SU-DHL-6 (cell line): ENCODE results near the gene PSMA6.

Source experiments
- H2AFZ ChIP-seq: fragments of 200-600 bp; sonication (generic); 2 replicates; pipeline ENCODE4 v1.6.1; 2014; ENCODE audit warnings: low read depth, mild to moderate bottlenecking, moderate library complexity, mixed read lengths, antibody characterized with exemption, low read length; ENCODE audit not compliant: severe bottlenecking
- H3F3A ChIP-seq: fragments of 200-600 bp; shearing (Covaris generic); 2 replicates; pipeline ENCODE4 v1.6.0; 2016; ENCODE audit warnings: antibody characterized with exemption, mild to moderate bottlenecking; ENCODE audit not compliant: insufficient read depth
- H3K27ac ChIP-seq: fragments of 200-600 bp; sonication (generic); 2 replicates; pipeline ENCODE4 v1.5.1; 2016; ENCODE audit warnings: low read depth, mild to moderate bottlenecking, low read length, moderate library complexity, mixed read lengths
- H3K27me3 ChIP-seq: fragments of 200-600 bp; sonication (generic), shearing (Covaris generic); 2 replicates; pipeline ENCODE4 v1.6.0; 2014; ENCODE audit warnings: mild to moderate bottlenecking, low read length
- H3K36me3 ChIP-seq: fragments of 200-600 bp; sonication (generic); 2 replicates; pipeline ENCODE4 v1.6.1; 2014; ENCODE audit warnings: mild to moderate bottlenecking, low read length, mixed read lengths
- H3K4me2 ChIP-seq: fragments of 300-600, 200-600 bp; shearing (Covaris generic), sonication (generic); 2 replicates; pipeline ENCODE4 v1.6.0; 2014; ENCODE audit warnings: low read length, low read depth, mild to moderate bottlenecking; ENCODE audit not compliant: poor library complexity, severe bottlenecking
- H3K4me3 ChIP-seq: fragments of 200-600 bp; sonication (generic); 2 replicates; pipeline ENCODE4 v1.5.1; 2014; ENCODE audit warnings: antibody characterized with exemption, low read length, mild to moderate bottlenecking, mixed read lengths; ENCODE audit not compliant: insufficient read depth, poor library complexity, severe bottlenecking
- H3K79me2 ChIP-seq: fragments of 200-600 bp; sonication (generic); 2 replicates; pipeline ENCODE4 v1.6.1; 2014; ENCODE audit warnings: mild to moderate bottlenecking, low read length, moderate library complexity; ENCODE audit not compliant: insufficient read depth
- H3K9ac ChIP-seq: fragments of 200-600 bp; sonication (generic); 2 replicates; pipeline ENCODE4 v1.7.0; 2014; ENCODE audit warnings: mild to moderate bottlenecking, low read length
- H3K9me2 ChIP-seq: fragments of 200-600 bp; sonication (generic); replicated peaks from 2 replicates; pipeline ENCODE4 v1.6.1; 2014; ENCODE audit warnings: low read length; ENCODE audit not compliant: insufficient read depth
- H3K9me3 ChIP-seq: fragments of 200-600 bp; sonication (generic); 2 replicates; pipeline ENCODE4 v1.6.1; 2014; ENCODE audit warnings: low read length, mixed read lengths; ENCODE audit not compliant: insufficient read depth
- H4K20me1 ChIP-seq: fragments of 200-600 bp; sonication (generic); 2 replicates; pipeline ENCODE4 v1.6.1; 2014; ENCODE audit warnings: low read depth, mild to moderate bottlenecking, antibody characterized with exemption, low read length, moderate library complexity, mixed read lengths
- EZH2phosphoT487 ChIP-seq: fragments of 200-600 bp; sonication (generic), shearing (Covaris generic); conservative IDR thresholded peaks from 2 replicates; pipeline ENCODE4 v1.6.1; 2018; ENCODE audit warnings: mild to moderate bottlenecking, antibody characterized with exemption, low read length, moderate library complexity, mixed read lengths
- TF ChIP-seq, protein P1 (sequence below): fragments of 200-600 bp; sonication (generic); IDR thresholded peaks from one replicate; pipeline ENCODE4 v1.5.1; 2017; ENCODE audit warnings: antibody characterized with exemption, mild to moderate bottlenecking, low read length, moderate library complexity; ENCODE audit not compliant: insufficient read depth, poor library complexity, severe bottlenecking

The PSMA6 gene

GRCh38 chr14:35306114-35306513 is 13.9 kb downstream of the PSMA6 start:
- Histone ChIP-seq H3K79me2 (peaks cover 73% of the 10 kb centered on the region), H3F3A (peaks cover 6% of the 10 kb centered on the region; the same call in 1 of the 2 replicates), H3K9ac (no peak overlapping the region), H3K36me3 (peaks cover 19% of the 10 kb centered on the region; the same call in 1 of the 2 replicates), H4K20me1 (0 out of 2 replicates have a peak, but pooled peaks cover 7% of the 10 kb centered on the region), H3K4me3 (no peak overlapping the region), H2AFZ (no peak overlapping the region), H3K9me3 (no peaks in the 10 kb centered on the region), H3K9me2 (no peaks in the 10 kb centered on the region), H3K4me2 (no peak overlapping the region), H3K27me3 (no peaks in the 10 kb centered on the region), H3K27ac (no peak overlapping the region)
- TF ChIP-seq, protein P1, sequence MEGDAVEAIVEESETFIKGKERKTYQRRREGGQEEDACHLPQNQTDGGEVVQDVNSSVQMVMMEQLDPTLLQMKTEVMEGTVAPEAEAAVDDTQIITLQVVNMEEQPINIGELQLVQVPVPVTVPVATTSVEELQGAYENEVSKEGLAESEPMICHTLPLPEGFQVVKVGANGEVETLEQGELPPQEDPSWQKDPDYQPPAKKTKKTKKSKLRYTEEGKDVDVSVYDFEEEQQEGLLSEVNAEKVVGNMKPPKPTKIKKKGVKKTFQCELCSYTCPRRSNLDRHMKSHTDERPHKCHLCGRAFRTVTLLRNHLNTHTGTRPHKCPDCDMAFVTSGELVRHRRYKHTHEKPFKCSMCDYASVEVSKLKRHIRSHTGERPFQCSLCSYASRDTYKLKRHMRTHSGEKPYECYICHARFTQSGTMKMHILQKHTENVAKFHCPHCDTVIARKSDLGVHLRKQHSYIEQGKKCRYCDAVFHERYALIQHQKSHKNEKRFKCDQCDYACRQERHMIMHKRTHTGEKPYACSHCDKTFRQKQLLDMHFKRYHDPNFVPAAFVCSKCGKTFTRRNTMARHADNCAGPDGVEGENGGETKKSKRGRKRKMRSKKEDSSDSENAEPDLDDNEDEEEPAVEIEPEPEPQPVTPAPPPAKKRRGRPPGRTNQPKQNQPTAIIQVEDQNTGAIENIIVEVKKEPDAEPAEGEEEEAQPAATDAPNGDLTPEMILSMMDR: no peak
- no peak for TF ChIP-seq EZH2phosphoT487

DNA sequence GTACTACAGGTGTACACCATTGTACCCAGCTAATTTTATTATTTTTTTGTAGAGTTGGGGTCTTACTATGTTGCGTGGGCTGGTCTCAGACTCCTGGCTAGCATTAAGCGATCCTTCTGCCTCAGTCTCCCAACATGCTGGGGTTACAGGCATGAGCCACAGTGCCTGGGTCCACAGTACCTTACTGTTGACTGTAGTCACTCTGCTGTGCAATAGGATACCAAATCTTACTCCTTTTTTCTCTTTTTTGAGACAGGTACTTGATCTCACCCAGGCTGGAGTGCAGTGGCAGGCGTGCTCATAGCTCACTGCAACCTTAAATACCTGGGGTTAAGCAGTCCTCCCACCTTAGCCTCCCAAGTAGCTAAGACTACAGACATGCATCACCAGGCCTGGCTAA is 25.6 kb downstream of the PSMA6 start:
- TF ChIP-seq, protein P1: no peak
- TF ChIP-seq EZH2phosphoT487: no peak
- H4K20me1 ChIP-seq: no peaks in the 10 kb centered on the region

DNA sequence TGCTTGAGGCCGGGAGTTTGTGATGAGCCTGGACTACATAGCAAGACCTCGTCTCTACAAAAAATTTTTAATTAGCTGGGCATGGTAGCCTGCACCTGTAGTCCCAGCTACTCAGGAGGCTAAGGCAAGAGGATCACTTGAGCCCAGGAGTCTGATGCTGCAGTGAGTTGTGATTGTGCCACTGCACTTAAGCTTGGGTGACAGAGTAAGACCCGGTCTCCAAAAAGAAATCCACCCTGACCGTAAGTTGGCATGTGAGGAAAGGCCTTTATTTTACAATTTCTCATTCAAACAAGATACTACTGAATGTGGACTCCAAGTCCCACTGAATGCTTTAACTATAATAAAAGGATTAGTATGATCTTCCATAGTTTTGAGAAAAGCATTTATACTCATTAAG is 27.3 kb downstream of the PSMA6 start:
- H3K9me3 ChIP-seq: no peaks in the 10 kb centered on the region
- H3K79me2 ChIP-seq: no peaks in the 10 kb centered on the region
- no peak overlapping the region for H3K9ac ChIP-seq
- no peak overlapping the region for H2AFZ ChIP-seq
- no peak overlapping the region for H3K4me3 ChIP-seq
- no peaks in the 10 kb centered on the region for H4K20me1 ChIP-seq
- TF ChIP-seq, protein P1: no peak
- no peak for TF ChIP-seq EZH2phosphoT487
- no peak overlapping the region for H3K27ac ChIP-seq
- H3K27me3 ChIP-seq: no peaks in the 10 kb centered on the region
- no peaks in the 10 kb centered on the region for H3K9me2 ChIP-seq
- H3F3A ChIP-seq: peaks cover 10% of the 10 kb centered on the region; the same call in 1 of the 2 replicates
- H3K36me3 ChIP-seq: peaks cover 30% of the 10 kb centered on the region
- H3K4me2 ChIP-seq: no peak overlapping the region

More for the DNA sequence above, 25.6 kb downstream of the PSMA6 start:
- no peak overlapping the region for H3K4me3 ChIP-seq
- H2AFZ ChIP-seq: no peak overlapping the region
- H3K27ac ChIP-seq: no peak overlapping the region
- no peak overlapping the region for H3K9ac ChIP-seq
- H3K4me2 ChIP-seq: no peak overlapping the region
- H3K79me2 ChIP-seq: no peaks in the 10 kb centered on the region
- peaks cover 10% of the 10 kb centered on the region; the same call in 1 of the 2 replicates for H3F3A ChIP-seq
- no peaks in the 10 kb centered on the region for H3K9me3 ChIP-seq
- H3K36me3 ChIP-seq: peaks cover 42% of the 10 kb centered on the region
- no peaks in the 10 kb centered on the region for H3K9me2 ChIP-seq
- no peaks in the 10 kb centered on the region for H3K27me3 ChIP-seq
